GM23338 (cell line): Measurements from ENCODE around the gene CALY. TPM values are rescaled to one million over a fixed set of nuclear protein-coding genes. Genes with fewer than 3 reads are reported as not detected.

ENCODE experiments used
- ATAC-seq: fragments of 200-7000 bp; cut with Tn5 transposase; 3 replicates; pipeline ENCODE4 v1.9.1; 2020
- DNase-seq: peaks from one replicate; pipeline ENCODE4 v3.0.0-alpha.2; 2015; ENCODE audit warnings: low spot score
- H2AFZ ChIP-seq: fragments of 200-600 bp; sonication (generic); 2 replicates; pipeline ENCODE4 v1.8.0; 2016; ENCODE audit warnings: antibody characterized with exemption, mild to moderate bottlenecking, moderate library complexity
- H3F3A ChIP-seq: fragments of 200-600 bp; sonication (generic); replicated peaks from 2 replicates; pipeline ENCODE4 v1.8.0; 2017; ENCODE audit warnings: antibody characterized with exemption, mixed run types, low read depth
- H3K27ac ChIP-seq: fragments of 200-600 bp; sonication (generic); 2 replicates; pipeline ENCODE4 v1.6.1; 2016; ENCODE audit warnings: low read depth
- H3K27me3 ChIP-seq: fragments of 200-600 bp; sonication (generic); 2 replicates; pipeline ENCODE4 v1.8.0; 2016; ENCODE audit warnings: mild to moderate bottlenecking, mixed run types, moderate library complexity; ENCODE audit not compliant: insufficient read depth
- H3K36me3 ChIP-seq: fragments of 200-600 bp; sonication (generic); 2 replicates; pipeline ENCODE4 v1.8.0; 2016; ENCODE audit warnings: mild to moderate bottlenecking; ENCODE audit not compliant: insufficient read depth
- H3K4me1 ChIP-seq: fragments of 200-600 bp; sonication (generic); 2 replicates; pipeline ENCODE4 v1.8.0; 2016; ENCODE audit warnings: mild to moderate bottlenecking, moderate library complexity; ENCODE audit not compliant: insufficient read depth
- H3K4me2 ChIP-seq: fragments of 200-600 bp; sonication (generic); 2 replicates; pipeline ENCODE4 v1.7.1; 2017; ENCODE audit warnings: mixed run types
- H3K4me3 ChIP-seq: fragments of 200-600 bp; sonication (generic); 2 replicates; pipeline ENCODE4 v1.6.1; 2016; ENCODE audit warnings: mixed run types
- H3K79me2 ChIP-seq: fragments of 200-600 bp; sonication (generic); replicated peaks from 2 replicates; pipeline ENCODE4 v1.8.0; 2017; ENCODE audit warnings: mild to moderate bottlenecking; ENCODE audit not compliant: insufficient read depth
- H3K9me2 ChIP-seq: fragments of 200-600 bp; sonication (generic); 2 replicates; pipeline ENCODE4 v1.8.0; 2017; ENCODE audit not compliant: insufficient read depth
- H4K20me1 ChIP-seq: fragments of 200-600 bp; sonication (generic); replicated peaks from 2 replicates; pipeline ENCODE4 v1.8.0; 2017; ENCODE audit warnings: mild to moderate bottlenecking; ENCODE audit not compliant: insufficient read depth
- H3K27ac Mint-ChIP-seq: 2 replicates; pipeline ENCODE4 v1.8.0; 2020; ENCODE audit warnings: inconsistent platforms, mild to moderate bottlenecking, moderate library complexity, mixed read lengths
- H3K27me3 Mint-ChIP-seq: 3 replicates; pipeline ENCODE4 v1.8.0; 2022; ENCODE audit warnings: low read depth, mild to moderate bottlenecking, moderate library complexity, mixed read lengths, inconsistent platforms; ENCODE audit not compliant: insufficient read depth, poor library complexity
- H3K36me3 Mint-ChIP-seq: 3 replicates; pipeline ENCODE4 v1.8.0; 2021; ENCODE audit warnings: low read depth, mild to moderate bottlenecking, inconsistent platforms, moderate library complexity, mixed read lengths
- H3K4me1 Mint-ChIP-seq: 3 replicates; pipeline ENCODE4 v1.8.0; 2020; ENCODE audit warnings: mild to moderate bottlenecking, inconsistent platforms, mixed read lengths
- H3K4me3 Mint-ChIP-seq: 3 replicates; pipeline ENCODE4 v1.8.0; 2021; ENCODE audit warnings: moderate library complexity, mild to moderate bottlenecking, inconsistent platforms, mixed read lengths
- H3K9me3 Mint-ChIP-seq: 3 replicates; pipeline ENCODE4 v1.8.0; 2020; ENCODE audit warnings: moderate library complexity, mild to moderate bottlenecking, inconsistent platforms, mixed read lengths
- CREB1 ChIP-seq: fragments of 250-450 bp; sonication (Bioruptor Pico); IDR thresholded peaks from 2 replicates; pipeline ENCODE4 v1.5.0; 2020; ENCODE audit warnings: low read depth, mild to moderate bottlenecking, moderate library complexity
- POLR2AphosphoS5 ChIP-seq: IDR thresholded peaks from 2 replicates; pipeline ENCODE4 v1.6.1; 2016; ENCODE audit warnings: antibody characterized with exemption, low read depth
- ZNF114 ChIP-seq: fragments of 250-450 bp; sonication (Bioruptor Pico); IDR thresholded peaks from 2 replicates; pipeline ENCODE4 v1.5.0; 2020; ENCODE audit warnings: mild to moderate bottlenecking, moderate library complexity
- ZNF331 ChIP-seq: fragments of 250-450 bp; sonication (Bioruptor Pico); IDR thresholded peaks from 2 replicates; pipeline ENCODE4 v1.5.0; 2020; ENCODE audit warnings: low read depth, mild to moderate bottlenecking, moderate library complexity
- polyA plus RNA-seq: library from polyadenylated mRNA; unstranded; fragments of >200 nt; fragmentation: Nextera tagmentation; extraction: Ambion mirVana; gene quantifications from 2 replicates; pipeline ENCODE4 v1.2.1, GENCODE V29; 2016
- total RNA-seq: library from RNA; depleted of rRNA; stranded (reverse); fragments of >200 nt; shearing (Covaris generic); gene quantifications from 2 replicates; pipeline ENCODE4 v1.2.3, GENCODE V29; 2014
- TF ChIP-seq, protein P1 (sequence below): fragments of 250-450 bp; sonication (Bioruptor Pico); IDR thresholded peaks from 2 replicates; pipeline ENCODE4 v1.5.0; 2020; ENCODE audit warnings: mild to moderate bottlenecking, moderate library complexity
- TF ChIP-seq, protein P2 (sequence below), 2 experiments: fragments of 200-600 bp in 1 of 2; sonication (generic) in 1 of 2; conservative IDR thresholded peaks; 2 replicates each; pipeline versions ENCODE4 v1.5.1 to v1.6.1; 2016 to 2017; ENCODE audit warnings: antibody characterized with exemption in 2 of 2, low read depth in 2 of 2, mild to moderate bottlenecking in 2 of 2, moderate library complexity in 1 of 2
- TF ChIP-seq, protein P3 (sequence below): IDR thresholded peaks from one replicate; pipeline ENCODE4 v1.6.1; 2018; ENCODE audit warnings: antibody characterized with exemption; ENCODE audit not compliant: unreplicated experiment

The CALY gene
- total and polyA plus RNA-seq, 2 experiments from 2014 or later = 1.0 to 8.0 TPM

DNA sequence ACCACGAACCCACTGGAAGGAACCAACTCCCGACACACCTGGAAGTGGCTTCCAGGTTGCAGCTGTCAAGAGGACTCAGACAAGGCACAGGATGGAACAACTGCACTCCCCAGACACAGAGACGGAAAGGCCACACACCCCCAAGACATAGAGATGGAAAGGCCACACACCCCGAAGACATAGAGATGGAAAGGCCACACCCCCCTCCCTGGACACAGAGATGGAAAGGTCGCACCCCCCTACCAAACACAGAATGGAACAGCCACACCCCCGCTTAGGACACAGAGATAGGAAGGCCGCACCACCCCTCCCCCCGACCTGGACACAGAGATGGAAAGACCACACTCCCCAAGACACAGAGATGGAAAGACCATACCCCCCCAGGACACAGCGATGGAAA lies 20.4 kb downstream of the CALY start (continued):
- TF ChIP-seq, protein P1, sequence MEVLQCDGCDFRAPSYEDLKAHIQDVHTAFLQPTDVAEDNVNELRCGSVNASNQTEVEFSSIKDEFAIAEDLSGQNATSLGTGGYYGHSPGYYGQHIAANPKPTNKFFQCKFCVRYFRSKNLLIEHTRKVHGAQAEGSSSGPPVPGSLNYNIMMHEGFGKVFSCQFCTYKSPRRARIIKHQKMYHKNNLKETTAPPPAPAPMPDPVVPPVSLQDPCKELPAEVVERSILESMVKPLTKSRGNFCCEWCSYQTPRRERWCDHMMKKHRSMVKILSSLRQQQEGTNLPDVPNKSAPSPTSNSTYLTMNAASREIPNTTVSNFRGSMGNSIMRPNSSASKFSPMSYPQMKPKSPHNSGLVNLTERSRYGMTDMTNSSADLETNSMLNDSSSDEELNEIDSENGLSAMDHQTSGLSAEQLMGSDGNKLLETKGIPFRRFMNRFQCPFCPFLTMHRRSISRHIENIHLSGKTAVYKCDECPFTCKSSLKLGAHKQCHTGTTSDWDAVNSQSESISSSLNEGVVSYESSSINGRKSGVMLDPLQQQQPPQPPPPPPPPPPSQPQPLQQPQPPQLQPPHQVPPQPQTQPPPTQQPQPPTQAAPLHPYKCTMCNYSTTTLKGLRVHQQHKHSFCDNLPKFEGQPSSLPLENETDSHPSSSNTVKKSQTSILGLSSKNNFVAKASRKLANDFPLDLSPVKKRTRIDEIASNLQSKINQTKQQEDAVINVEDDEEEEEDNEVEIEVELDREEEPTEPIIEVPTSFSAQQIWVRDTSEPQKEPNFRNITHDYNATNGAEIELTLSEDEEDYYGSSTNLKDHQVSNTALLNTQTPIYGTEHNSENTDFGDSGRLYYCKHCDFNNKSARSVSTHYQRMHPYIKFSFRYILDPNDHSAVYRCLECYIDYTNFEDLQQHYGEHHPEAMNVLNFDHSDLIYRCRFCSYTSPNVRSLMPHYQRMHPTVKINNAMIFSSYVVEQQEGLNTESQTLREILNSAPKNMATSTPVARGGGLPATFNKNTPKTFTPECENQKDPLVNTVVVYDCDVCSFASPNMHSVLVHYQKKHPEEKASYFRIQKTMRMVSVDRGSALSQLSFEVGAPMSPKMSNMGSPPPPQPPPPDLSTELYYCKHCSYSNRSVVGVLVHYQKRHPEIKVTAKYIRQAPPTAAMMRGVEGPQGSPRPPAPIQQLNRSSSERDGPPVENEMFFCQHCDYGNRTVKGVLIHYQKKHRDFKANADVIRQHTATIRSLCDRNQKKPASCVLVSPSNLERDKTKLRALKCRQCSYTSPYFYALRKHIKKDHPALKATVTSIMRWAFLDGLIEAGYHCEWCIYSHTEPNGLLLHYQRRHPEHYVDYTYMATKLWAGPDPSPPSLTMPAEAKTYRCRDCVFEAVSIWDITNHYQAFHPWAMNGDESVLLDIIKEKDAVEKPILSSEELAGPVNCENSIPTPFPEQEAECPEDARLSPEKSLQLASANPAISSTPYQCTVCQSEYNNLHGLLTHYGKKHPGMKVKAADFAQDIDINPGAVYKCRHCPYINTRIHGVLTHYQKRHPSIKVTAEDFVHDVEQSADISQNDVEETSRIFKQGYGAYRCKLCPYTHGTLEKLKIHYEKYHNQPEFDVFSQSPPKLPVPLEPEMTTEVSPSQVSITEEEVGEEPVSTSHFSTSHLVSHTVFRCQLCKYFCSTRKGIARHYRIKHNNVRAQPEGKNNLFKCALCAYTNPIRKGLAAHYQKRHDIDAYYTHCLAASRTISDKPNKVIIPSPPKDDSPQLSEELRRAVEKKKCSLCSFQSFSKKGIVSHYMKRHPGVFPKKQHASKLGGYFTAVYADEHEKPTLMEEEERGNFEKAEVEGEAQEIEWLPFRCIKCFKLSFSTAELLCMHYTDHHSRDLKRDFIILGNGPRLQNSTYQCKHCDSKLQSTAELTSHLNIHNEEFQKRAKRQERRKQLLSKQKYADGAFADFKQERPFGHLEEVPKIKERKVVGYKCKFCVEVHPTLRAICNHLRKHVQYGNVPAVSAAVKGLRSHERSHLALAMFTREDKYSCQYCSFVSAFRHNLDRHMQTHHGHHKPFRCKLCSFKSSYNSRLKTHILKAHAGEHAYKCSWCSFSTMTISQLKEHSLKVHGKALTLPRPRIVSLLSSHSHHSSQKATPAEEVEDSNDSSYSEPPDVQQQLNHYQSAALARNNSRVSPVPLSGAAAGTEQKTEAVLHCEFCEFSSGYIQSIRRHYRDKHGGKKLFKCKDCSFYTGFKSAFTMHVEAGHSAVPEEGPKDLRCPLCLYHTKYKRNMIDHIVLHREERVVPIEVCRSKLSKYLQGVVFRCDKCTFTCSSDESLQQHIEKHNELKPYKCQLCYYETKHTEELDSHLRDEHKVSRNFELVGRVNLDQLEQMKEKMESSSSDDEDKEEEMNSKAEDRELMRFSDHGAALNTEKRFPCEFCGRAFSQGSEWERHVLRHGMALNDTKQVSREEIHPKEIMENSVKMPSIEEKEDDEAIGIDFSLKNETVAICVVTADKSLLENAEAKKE (CRISPR knock-in tag) = no peak
- no peak for TF ChIP-seq POLR2AphosphoS5
- no peak for TF ChIP-seq ZNF114 (CRISPR knock-in tag)
- no peak for TF ChIP-seq CREB1 (CRISPR knock-in tag)
- TF ChIP-seq, protein P2, sequence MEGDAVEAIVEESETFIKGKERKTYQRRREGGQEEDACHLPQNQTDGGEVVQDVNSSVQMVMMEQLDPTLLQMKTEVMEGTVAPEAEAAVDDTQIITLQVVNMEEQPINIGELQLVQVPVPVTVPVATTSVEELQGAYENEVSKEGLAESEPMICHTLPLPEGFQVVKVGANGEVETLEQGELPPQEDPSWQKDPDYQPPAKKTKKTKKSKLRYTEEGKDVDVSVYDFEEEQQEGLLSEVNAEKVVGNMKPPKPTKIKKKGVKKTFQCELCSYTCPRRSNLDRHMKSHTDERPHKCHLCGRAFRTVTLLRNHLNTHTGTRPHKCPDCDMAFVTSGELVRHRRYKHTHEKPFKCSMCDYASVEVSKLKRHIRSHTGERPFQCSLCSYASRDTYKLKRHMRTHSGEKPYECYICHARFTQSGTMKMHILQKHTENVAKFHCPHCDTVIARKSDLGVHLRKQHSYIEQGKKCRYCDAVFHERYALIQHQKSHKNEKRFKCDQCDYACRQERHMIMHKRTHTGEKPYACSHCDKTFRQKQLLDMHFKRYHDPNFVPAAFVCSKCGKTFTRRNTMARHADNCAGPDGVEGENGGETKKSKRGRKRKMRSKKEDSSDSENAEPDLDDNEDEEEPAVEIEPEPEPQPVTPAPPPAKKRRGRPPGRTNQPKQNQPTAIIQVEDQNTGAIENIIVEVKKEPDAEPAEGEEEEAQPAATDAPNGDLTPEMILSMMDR (conservative IDR thresholded peaks at IDR 0.05; ENCODE audit: low read depth in 2 of 2) = no peak
- no peak for TF ChIP-seq ZNF331 (CRISPR knock-in tag)

DNA sequence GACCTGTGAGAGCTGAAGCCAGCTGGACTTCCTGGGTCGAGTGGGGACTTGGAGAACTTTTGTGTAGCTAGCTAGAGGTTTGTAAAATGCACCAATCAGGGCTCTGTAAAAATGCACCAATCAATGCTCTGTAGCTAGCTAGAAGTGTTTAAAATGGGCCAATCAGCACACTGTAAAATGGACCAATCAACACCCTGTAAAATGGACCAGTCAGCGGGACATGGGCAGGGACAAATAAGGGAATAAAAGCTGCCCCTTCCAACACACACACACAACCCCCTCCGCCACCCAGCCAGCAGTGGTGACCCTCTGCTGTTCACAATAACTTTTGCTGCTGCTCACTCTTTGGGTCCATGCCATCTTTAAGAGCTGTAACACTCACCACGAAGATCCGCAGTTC lies 20.8 kb downstream of the CALY start:
- Histone ChIP-seq H3F3A (peaks cover 6% of the 10 kb centered on the region; the same call in 1 of the 2 replicates), H4K20me1 (no peaks in the 10 kb centered on the region), H3K4me1 (no peaks in the 10 kb centered on the region), H3K27ac (no peak overlapping the region), H3K9me2 (no peaks in the 10 kb centered on the region), H2AFZ (no peak overlapping the region), H3K4me2 (no peak overlapping the region), H3K79me2 (no peaks in the 10 kb centered on the region), H3K4me3 (no peak overlapping the region), H3K36me3 (peaks cover 3% of the 10 kb centered on the region; the same call in 1 of the 2 replicates), H3K27me3 (peaks cover 3% of the 10 kb centered on the region; the same call in 1 of the 2 replicates)
- Mint-ChIP-seq H3K27me3 (peaks cover 24% of the 10 kb centered on the region), H3K27ac (no peak overlapping the region), H3K36me3 (peaks cover 11% of the 10 kb centered on the region), H3K4me1 (no peaks in the 10 kb centered on the region), H3K4me3 (no peak overlapping the region), H3K9me3 (peaks cover 4% of the 10 kb centered on the region; the same call in 2 of the 3 replicates)
- no peak for DNase-seq
- ATAC-seq = no peak
- no peak for TF ChIP-seq ZNF114 (CRISPR knock-in tag)
- TF ChIP-seq, protein P3, sequence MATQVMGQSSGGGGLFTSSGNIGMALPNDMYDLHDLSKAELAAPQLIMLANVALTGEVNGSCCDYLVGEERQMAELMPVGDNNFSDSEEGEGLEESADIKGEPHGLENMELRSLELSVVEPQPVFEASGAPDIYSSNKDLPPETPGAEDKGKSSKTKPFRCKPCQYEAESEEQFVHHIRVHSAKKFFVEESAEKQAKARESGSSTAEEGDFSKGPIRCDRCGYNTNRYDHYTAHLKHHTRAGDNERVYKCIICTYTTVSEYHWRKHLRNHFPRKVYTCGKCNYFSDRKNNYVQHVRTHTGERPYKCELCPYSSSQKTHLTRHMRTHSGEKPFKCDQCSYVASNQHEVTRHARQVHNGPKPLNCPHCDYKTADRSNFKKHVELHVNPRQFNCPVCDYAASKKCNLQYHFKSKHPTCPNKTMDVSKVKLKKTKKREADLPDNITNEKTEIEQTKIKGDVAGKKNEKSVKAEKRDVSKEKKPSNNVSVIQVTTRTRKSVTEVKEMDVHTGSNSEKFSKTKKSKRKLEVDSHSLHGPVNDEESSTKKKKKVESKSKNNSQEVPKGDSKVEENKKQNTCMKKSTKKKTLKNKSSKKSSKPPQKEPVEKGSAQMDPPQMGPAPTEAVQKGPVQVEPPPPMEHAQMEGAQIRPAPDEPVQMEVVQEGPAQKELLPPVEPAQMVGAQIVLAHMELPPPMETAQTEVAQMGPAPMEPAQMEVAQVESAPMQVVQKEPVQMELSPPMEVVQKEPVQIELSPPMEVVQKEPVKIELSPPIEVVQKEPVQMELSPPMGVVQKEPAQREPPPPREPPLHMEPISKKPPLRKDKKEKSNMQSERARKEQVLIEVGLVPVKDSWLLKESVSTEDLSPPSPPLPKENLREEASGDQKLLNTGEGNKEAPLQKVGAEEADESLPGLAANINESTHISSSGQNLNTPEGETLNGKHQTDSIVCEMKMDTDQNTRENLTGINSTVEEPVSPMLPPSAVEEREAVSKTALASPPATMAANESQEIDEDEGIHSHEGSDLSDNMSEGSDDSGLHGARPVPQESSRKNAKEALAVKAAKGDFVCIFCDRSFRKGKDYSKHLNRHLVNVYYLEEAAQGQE = no peak
